ENCODE results near the gene NUDC.

GRCh38 chr1:26993237-26994019 lies 71.9 kb downstream of the NUDC start, which contains the start of gene TRNP1:
- no peak for TF ChIP-seq CTCF (conservative IDR thresholded peaks at IDR 0.05; ENCODE audit: low read length)
- no peak for TF ChIP-seq EZH2phosphoT487 (IDR thresholded peaks at IDR 0.05; ENCODE audit: borderline replicate concordance, low read depth, low read length)

Data from OCI-LY7 (cell line).